Transverse colon (tissue), 4 donors: Measurements from ENCODE around the gene PREX1.

Experiments used
- POLR2A ChIP-seq: fragments of 450-650 bp; IDR thresholded peaks from one replicate; pipeline ENCODE4 v1.6.1; 2016; ENCODE audit warnings: antibody characterized with exemption, mild to moderate bottlenecking, moderate library complexity
- POLR2AphosphoS5 ChIP-seq, 3 donors: sonication (generic); formaldehyde crosslinking; IDR thresholded peaks; one replicate each; pipeline ENCODE4 v1.6.1; 2016; ENCODE audit warnings: antibody characterized with exemption in 3 of 3
- TF ChIP-seq, protein P1 (sequence below), 5 experiments: fragments of 200-600 bp in 3 of 5; fragments of 450-650 bp in 2 of 5; sonication (generic) in 3 of 5; IDR thresholded peaks; 1 replicate in 2 of 5; 2 replicates in 3 of 5; pipeline ENCODE4 v1.5.1; 2016 to 2017; ENCODE audit warnings: antibody characterized with exemption in 5 of 5, inconsistent platforms in 3 of 5, mild to moderate bottlenecking in 2 of 5, moderate library complexity in 1 of 5

- TF ChIP-seq, protein P1, sequence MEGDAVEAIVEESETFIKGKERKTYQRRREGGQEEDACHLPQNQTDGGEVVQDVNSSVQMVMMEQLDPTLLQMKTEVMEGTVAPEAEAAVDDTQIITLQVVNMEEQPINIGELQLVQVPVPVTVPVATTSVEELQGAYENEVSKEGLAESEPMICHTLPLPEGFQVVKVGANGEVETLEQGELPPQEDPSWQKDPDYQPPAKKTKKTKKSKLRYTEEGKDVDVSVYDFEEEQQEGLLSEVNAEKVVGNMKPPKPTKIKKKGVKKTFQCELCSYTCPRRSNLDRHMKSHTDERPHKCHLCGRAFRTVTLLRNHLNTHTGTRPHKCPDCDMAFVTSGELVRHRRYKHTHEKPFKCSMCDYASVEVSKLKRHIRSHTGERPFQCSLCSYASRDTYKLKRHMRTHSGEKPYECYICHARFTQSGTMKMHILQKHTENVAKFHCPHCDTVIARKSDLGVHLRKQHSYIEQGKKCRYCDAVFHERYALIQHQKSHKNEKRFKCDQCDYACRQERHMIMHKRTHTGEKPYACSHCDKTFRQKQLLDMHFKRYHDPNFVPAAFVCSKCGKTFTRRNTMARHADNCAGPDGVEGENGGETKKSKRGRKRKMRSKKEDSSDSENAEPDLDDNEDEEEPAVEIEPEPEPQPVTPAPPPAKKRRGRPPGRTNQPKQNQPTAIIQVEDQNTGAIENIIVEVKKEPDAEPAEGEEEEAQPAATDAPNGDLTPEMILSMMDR (IDR thresholded peaks at IDR 0.05) = no peak
- TF ChIP-seq POLR2AphosphoS5 (IDR thresholded peaks at IDR 0.05) (peak; percentile 61 to 81 (median 81)), POLR2A (no peak)
These were observed 232.1 kb downstream of the PREX1 start for GRCh38 chr20:48595495-48596333.
